GM19372 (cell line): Measurements from ENCODE around the gene TMEM81.

ENCODE experiments used
- ATAC-seq: cut with Tn5 transposase; IDR thresholded peaks from one replicate; pipeline ENCODE4 v1.9.1; 2021; ENCODE audit warnings: mild to moderate bottlenecking, low read depth, moderate library complexity; ENCODE audit not compliant: unreplicated experiment

The TMEM81 gene

DNA sequence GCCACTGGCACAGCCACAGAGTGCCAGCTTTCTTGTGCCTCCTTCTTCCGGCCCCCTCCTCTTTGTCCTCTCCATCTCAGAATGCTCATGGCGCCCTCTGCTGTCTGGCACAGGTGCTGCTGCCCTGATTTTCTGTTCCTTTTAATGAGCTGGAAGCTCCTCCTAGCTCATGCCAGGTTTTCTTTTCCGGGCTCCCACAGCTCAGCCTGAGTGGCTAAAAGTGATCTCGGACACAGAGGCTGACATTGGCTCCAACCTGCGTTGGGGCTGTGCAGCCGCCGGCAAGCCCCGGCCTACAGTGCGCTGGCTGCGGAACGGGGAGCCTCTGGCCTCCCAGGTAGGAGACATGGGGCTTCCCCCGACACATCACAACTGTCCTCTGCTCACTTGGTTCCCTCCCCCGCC, 22.6 kb downstream of the TMEM81 start:
- ATAC-seq = no peak

DNA sequence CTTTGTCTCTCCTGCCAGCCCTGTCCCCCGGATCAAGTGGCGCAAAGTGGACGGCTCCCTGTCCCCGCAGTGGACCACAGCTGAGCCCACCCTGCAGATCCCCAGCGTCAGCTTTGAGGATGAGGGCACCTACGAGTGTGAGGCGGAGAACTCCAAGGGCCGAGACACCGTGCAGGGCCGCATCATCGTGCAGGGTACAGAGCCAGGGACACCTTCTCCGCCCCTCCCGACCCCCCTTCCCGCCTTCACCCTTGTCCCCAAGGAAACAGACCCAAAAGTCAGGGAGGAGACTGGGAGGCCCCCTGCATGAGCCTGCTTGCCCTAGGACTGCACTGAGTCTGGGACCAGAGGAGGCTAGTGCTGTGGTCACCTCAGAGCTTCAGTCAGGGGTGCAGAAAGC, 23.0 kb downstream of the TMEM81 start:
- no peak for ATAC-seq

DNA sequence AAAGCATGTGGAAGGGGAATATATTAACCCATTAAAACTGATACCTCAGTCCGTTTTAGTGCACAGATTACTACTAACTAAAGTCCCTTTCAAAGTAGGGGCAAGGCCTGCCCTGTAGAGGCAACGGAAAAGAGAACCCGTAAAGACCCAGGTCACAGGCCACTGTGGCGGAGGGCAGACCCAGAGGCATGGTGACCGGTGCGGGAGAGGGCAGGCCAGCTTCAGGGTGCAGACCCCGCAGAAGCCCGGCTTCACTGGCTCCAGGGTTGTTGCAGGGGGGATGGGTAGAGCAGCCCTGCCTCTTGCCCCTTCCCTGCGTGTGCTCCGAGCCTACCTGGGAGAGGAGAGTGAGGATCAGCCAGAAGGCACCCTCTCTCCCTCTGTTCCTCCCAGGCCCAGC, 23.5 kb downstream of the TMEM81 start:
- no peak for ATAC-seq

- no peak for ATAC-seq
Observed at GRCh38 chr1:205059660-205060059, 24.6 kb downstream of the TMEM81 start.

- no peak for ATAC-seq
Observed at GRCh38 chr1:205058853-205059252, 25.4 kb downstream of the TMEM81 start.

DNA sequence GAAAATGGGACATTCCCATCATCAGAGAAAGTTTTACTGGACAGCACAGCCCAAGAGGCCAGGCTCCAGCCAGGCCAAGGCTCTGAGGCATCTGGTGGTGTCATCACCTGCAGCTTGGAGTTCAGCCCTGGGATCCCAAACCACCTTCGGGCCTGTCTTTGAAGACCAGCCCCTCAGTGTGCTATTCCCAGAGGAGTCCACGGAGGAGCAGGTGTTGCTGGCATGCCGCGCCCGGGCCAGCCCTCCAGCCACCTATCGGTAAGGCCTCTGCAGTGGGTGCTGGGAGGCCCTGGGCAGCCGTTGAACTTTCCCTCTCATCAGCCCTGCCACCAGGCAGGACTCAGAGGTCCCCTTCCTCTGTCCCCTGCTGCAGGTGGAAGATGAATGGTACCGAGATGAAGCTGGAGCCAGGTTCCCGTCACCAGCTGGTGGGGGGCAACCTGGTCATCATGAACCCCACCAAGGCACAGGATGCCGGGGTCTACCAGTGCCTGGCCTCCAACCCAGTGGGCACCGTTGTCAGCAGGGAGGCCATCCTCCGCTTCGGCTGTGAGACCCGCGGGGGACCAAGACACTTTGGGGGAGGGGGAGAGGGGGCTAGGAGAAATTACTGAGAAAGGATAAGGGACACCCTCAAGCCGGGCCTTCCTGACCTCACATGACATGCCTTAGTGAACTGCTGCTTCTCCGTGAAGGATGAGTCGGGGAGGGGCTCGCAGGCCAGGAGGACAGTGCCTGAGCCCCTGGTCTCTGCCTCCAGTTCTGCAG, 26.3 kb downstream of the TMEM81 start:
- no peak for ATAC-seq

GRCh38 chr1:205056956-205057568, 27.2 kb downstream of the TMEM81 start:
- no peak for ATAC-seq

DNA sequence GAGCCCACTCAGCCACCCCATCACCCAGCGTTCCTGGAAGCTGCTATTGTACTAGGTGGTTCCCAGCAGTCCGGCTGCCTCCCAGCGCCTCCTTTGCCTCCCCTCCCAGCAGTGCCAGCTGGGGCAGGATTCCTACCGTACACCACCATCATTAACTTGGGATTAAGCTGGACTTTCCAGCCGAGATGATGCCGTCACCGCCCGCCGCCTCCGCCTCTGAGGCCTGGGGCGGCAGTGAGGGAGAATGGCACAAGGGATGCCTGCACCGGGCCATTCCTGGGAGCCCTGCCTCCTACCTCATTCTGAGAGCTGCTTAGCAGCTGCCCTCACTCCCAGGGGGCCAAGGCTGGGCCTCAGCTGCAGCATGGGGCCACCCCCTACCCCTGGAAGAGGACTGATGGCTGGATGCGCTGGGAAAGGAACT, 28.1 kb downstream of the TMEM81 start:
- ATAC-seq = no peak

DNA sequence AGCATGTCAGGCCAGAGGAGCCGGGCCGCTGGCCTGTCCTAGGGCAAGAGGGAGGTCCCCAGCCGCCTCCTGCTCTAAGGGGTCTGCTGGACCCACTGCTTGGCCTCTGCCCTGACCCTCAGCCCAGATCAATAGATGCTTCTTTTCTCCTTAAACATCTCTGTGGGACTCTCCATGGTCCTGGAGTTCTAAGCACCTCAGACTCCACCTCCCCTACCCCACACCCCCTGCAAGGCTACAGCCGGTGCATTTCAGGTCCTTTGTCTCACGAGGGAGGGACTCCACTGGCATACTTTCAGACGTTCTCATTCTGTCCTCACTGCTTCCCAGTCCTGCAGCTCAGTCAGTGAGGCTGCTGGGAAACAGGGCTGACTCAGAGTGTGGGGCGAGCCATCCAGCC, 30.2 kb downstream of the TMEM81 start:
- ATAC-seq = no peak

DNA sequence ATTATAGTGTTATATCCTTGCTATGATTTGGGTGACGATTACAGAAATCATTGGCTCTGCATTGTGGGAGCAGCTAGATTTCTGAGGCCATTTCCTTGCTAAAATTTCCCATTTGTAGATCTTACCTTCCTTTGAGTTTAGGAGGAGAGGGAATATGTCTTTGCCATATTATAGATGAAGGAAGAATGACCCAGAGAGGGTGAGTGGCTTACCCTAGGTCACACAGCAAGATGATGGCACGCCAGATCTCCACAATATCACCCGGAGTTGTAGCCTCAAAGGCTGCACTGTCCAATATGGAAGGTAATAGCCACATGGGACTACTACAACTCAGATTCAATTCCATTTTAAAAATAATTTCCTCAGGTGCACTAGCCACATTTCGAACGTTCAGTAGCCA, 31.0 kb downstream of the TMEM81 start:
- ATAC-seq = no peak

- ATAC-seq = no peak
Observed at GRCh38 chr1:205052690-205053089, 31.6 kb downstream of the TMEM81 start.

GRCh38 chr1:205049479-205049878, 34.8 kb downstream of the TMEM81 start:
- ATAC-seq = no peak

DNA sequence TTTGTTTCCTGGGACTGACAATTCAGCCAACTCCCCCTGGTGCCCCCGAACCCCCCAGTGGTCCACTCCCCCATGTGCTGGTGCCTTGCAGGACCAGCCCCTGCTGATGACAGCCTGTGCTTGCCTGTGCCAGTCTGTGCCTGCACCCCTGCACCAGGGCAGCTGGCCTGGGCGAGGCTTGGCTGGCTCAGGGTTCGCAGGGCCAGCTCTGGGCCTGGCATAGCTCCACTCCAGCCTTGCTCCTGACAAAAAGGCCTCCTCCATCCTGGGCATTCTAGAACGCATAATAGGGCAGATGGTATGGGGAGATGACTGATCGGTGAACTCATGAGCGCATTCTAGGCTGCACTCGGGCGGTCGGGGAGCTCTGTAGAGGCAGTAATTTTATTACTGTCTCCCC, 35.9 kb downstream of the TMEM81 start:
- no peak for ATAC-seq

- no peak for ATAC-seq
Observed at GRCh38 chr1:205047764-205048231, 36.5 kb downstream of the TMEM81 start.

DNA sequence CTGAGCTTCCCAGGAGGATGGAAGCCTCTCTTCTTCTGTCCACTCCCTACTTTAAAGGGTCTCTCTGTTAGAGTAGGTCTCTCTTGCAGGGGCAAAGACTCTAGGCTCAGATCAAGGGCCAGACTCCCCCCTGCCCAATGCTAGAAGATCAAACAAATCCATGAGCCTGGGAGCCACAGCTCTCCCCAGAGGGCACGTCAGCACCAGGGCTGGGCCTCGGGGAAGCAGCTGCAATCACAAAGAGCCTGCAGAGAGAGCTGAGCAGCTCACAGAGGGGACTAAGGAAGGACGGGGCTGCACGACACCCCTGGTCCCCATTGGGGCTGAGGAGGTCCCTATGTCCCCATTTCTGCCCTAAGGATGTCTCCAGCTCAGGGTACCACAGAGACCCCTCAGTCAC, 37.4 kb downstream of the TMEM81 start:
- no peak for ATAC-seq

DNA sequence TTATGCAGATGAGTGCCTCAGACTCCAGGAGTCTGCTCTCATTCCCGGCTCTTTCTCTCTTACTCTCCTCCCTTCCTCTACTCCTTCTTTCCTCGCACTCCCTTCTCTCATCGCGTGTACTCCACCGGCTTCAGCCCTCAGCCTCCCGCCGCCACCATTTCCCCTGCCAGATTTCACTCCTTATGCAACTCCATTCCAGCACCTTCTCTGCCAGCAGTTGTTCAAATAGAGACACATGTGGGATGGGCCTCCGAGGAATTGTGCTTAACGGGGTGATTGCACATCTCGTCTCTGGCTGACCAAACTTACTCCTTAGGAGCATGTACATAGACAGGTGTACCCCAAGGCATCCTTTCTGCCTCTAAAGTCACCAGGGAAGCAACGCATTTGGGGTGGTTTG, 39.1 kb downstream of the TMEM81 start:
- ATAC-seq = no peak

DNA sequence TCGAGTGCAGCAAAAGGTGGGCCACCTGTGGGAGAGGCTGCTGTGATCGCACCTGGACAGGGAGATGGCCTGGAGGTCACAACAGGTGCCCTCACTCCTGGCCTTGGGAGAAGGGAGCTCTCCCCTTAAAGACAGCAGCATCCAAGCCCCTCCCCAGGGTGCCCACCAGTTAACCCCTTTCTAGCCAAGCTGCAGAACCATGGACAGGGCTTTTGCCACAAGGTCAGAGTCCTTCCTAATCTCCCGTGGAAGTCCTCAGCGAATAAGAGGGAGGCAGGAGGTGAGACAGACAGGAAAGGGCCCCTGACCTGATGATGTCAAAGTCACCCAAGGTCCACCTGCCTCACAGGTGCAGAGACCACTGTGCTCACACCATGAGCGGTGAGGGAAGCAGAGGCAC, 39.5 kb downstream of the TMEM81 start:
- no peak for ATAC-seq

- no peak for ATAC-seq
Observed at GRCh38 chr1:205043866-205044265, 40.4 kb downstream of the TMEM81 start.

GRCh38 chr1:205042911-205043806, 41.1 kb downstream of the TMEM81 start, which contains the start of gene CNTN2:
CNTN2 (plus strand) TSS chr1:205043212; CDS start chr1:205053186, 9,974 bp downstream.
- no peak for ATAC-seq

GRCh38 chr1:205041998-205042910, 42.0 kb downstream of the TMEM81 start:
- no peak for ATAC-seq
